Measurements from ENCODE around the gene AK3.

Gene AK3

DNA sequence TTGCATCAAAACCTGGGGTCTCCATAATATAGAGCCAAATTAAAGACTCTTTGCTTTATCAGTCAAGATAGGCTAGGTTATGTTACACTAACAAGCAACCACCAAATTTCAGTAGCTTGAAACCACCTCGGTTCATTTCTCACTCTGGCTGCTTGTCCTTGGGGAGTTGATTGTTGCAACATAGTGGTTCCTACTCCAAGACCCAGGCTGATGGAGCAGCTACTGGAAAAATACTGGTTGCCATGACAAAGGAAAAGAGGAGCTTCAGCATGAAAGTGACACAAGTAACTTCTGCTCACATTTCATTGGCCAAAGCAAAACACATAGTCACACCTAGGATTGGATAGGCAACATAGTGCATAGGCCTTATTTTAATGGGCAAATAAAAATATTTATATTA, 33.2 kb upstream of the AK3 start:
- no peaks in the 10 kb centered on the region for H3K27me3 ChIP-seq (ENCODE audit: insufficient read depth, low read depth)
- H3K36me3 ChIP-seq (ENCODE audit: insufficient read depth): no peaks in the 10 kb centered on the region
- no peak overlapping the region for H2AFZ ChIP-seq (ENCODE audit: low read depth)
- no peak overlapping the region for H3K4me2 ChIP-seq
- TF ChIP-seq, protein P1, sequence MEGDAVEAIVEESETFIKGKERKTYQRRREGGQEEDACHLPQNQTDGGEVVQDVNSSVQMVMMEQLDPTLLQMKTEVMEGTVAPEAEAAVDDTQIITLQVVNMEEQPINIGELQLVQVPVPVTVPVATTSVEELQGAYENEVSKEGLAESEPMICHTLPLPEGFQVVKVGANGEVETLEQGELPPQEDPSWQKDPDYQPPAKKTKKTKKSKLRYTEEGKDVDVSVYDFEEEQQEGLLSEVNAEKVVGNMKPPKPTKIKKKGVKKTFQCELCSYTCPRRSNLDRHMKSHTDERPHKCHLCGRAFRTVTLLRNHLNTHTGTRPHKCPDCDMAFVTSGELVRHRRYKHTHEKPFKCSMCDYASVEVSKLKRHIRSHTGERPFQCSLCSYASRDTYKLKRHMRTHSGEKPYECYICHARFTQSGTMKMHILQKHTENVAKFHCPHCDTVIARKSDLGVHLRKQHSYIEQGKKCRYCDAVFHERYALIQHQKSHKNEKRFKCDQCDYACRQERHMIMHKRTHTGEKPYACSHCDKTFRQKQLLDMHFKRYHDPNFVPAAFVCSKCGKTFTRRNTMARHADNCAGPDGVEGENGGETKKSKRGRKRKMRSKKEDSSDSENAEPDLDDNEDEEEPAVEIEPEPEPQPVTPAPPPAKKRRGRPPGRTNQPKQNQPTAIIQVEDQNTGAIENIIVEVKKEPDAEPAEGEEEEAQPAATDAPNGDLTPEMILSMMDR (conservative IDR thresholded peaks at IDR 0.05; ENCODE audit: low read depth, low read length): no peak
- no peaks in the 10 kb centered on the region for H3K79me2 ChIP-seq (ENCODE audit: insufficient read depth, low read depth)
- no peak overlapping the region for H3K27ac ChIP-seq
- no peaks in the 10 kb centered on the region for H3K4me1 ChIP-seq (ENCODE audit: low read depth, poor library complexity, severe bottlenecking)
- no peaks in the 10 kb centered on the region for H4K20me1 ChIP-seq (ENCODE audit: insufficient read depth)
- H3K9ac ChIP-seq: no peak overlapping the region
- no peak overlapping the region for H3K4me3 ChIP-seq (IDR thresholded peaks at IDR 0.05; ENCODE audit: insufficient read depth, low read depth, low read length)

GRCh38 chr9:4771788-4772187, 30.8 kb upstream of the AK3 start:
- H3K79me2 ChIP-seq (ENCODE audit: insufficient read depth, low read depth): no peaks in the 10 kb centered on the region
- no peak overlapping the region for H3K4me3 ChIP-seq (IDR thresholded peaks at IDR 0.05; ENCODE audit: insufficient read depth, low read depth, low read length)
- H3K27me3 ChIP-seq (ENCODE audit: insufficient read depth, low read depth): no peaks in the 10 kb centered on the region
- H3K4me1 ChIP-seq (ENCODE audit: low read depth, poor library complexity, severe bottlenecking): no peaks in the 10 kb centered on the region
- TF ChIP-seq, protein P1 (conservative IDR thresholded peaks at IDR 0.05; ENCODE audit: low read depth, low read length): no peak
- no peaks in the 10 kb centered on the region for H4K20me1 ChIP-seq (ENCODE audit: insufficient read depth)
- H3K9ac ChIP-seq: no peak overlapping the region
- H3K27ac ChIP-seq: no peak overlapping the region
- H2AFZ ChIP-seq (ENCODE audit: low read depth): no peak overlapping the region
- no peaks in the 10 kb centered on the region for H3K36me3 ChIP-seq (ENCODE audit: insufficient read depth)
- no peak overlapping the region for H3K4me2 ChIP-seq

GRCh38 chr9:4769321-4770080, 28.5 kb upstream of the AK3 start:
- no peaks in the 10 kb centered on the region for H3K27me3 ChIP-seq (ENCODE audit: insufficient read depth, low read depth)
- no peak overlapping the region for H3K27ac ChIP-seq
- no peaks in the 10 kb centered on the region for H4K20me1 ChIP-seq (ENCODE audit: insufficient read depth)
- H3K9ac ChIP-seq: no peak overlapping the region
- no peak overlapping the region for H3K4me2 ChIP-seq
- no peak overlapping the region for H2AFZ ChIP-seq (ENCODE audit: low read depth)
- H3K79me2 ChIP-seq (ENCODE audit: insufficient read depth, low read depth): no peaks in the 10 kb centered on the region
- TF ChIP-seq, protein P1 (conservative IDR thresholded peaks at IDR 0.05; ENCODE audit: low read depth, low read length): no peak
- no peaks in the 10 kb centered on the region for H3K4me1 ChIP-seq (ENCODE audit: low read depth, poor library complexity, severe bottlenecking)
- H3K36me3 ChIP-seq (ENCODE audit: insufficient read depth): no peaks in the 10 kb centered on the region
- H3K4me3 ChIP-seq (IDR thresholded peaks at IDR 0.05; ENCODE audit: insufficient read depth, low read depth, low read length): no peak overlapping the region

- no peaks in the 10 kb centered on the region for H3K79me2 ChIP-seq (ENCODE audit: insufficient read depth, low read depth)
- H3K4me2 ChIP-seq: no peak overlapping the region
- TF ChIP-seq, protein P1 (conservative IDR thresholded peaks at IDR 0.05; ENCODE audit: low read depth, low read length): no peak
- H3K4me1 ChIP-seq (ENCODE audit: low read depth, poor library complexity, severe bottlenecking): no peaks in the 10 kb centered on the region
- H4K20me1 ChIP-seq (ENCODE audit: insufficient read depth): no peaks in the 10 kb centered on the region
- no peak overlapping the region for H3K27ac ChIP-seq
- H3K4me3 ChIP-seq (IDR thresholded peaks at IDR 0.05; ENCODE audit: insufficient read depth, low read depth, low read length): no peak overlapping the region
- H2AFZ ChIP-seq (ENCODE audit: low read depth): no peak overlapping the region
- H3K9ac ChIP-seq: no peak overlapping the region
- H3K36me3 ChIP-seq (ENCODE audit: insufficient read depth): no peaks in the 10 kb centered on the region
- no peaks in the 10 kb centered on the region for H3K27me3 ChIP-seq (ENCODE audit: insufficient read depth, low read depth)
Observed at GRCh38 chr9:4768681-4769080, 27.7 kb upstream of the AK3 start.

Data from KMS-11 (cell line).